HG02763 (cell line): ENCODE results near the gene CDK11A.

ENCODE experiments used
- ATAC-seq: cut with Tn5 transposase; IDR thresholded peaks from one replicate; pipeline ENCODE4 v1.9.1; 2021; ENCODE audit warnings: mild to moderate bottlenecking, moderate library complexity; ENCODE audit not compliant: unreplicated experiment

Gene CDK11A

DNA sequence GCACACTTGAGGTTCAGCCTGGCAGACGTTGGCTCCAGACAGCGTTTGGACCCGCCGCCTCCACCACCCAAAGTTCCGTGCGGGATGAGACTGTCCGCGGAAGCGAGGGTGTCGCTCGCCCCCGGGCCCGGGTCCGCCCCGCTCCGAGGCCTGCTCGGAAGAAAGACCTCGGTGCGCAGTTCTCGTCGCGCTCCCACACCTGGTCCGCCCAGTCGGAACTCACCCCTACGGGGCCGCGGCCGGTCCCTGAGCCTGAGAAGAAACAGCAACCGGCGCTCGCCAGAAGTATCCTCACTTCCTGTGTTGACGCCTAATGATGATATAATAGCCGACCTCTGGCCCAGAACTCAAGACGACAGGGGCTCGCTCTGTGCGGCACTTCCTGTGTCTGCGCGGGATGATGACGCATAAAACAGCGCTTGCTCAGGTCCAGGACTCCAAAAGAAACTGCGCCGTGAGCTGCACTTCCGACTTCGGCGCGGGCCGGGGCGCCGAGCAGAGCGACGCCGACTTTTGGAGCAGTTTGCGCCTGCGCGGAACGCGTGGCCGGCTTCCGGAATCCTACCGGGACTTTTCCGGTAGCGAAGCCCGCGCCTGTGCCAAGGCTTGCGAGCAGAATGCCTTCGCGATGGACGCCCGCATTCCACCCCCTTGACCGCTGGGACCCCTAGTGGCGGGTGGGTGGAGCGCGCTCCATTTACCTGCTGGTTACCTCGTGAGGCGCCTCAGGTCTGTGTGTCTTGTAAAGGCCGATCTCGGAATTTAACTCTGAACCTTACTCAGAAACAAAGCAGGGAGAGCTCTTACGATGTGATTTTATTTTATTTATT lies at the start of gene CDK11A:
CDK11A (minus strand) TSS at position 323 of the 830 bp plus-strand sequence. CDS start 1,539 bp downstream, outside the sequence.
- peak; percentile 97 for ATAC-seq

DNA sequence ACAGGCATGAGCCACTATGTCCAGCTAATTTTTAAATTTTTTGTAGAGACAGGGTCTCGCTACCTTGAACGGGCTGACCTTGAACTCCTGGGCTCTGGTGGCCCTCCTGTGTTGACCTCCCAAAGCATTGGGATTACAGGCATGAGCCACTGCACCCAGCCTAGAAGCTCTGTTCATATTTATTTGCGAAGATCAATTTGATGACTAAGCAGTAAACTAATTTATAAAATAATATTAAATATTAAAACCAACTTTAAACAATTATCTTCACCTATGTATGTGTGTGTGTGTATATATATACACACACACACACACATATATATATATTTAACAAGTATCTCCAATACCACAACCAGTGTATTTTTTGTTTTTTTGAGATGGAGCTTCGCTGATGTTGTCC lies 49.7 kb upstream of the CDK11A start:
- no peak for ATAC-seq

DNA sequence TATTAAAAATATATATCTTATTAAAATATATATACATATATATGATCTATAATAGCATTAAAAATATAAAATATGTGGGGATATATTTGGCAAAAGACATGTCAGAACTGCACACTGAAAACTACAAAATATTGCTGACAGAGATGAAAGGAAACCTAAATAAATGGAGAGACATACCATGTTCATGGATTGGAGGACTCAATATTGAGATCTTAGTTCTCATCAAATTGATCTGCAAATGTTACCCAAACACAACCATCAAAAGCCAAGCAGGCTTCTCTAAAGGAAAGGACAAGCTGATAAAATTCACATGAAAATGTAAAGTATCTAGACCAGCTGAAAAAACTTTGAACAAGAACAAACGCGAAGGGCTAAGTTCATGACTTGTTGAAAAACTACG lies 46.9 kb upstream of the CDK11A start:
- ATAC-seq: no peak

DNA sequence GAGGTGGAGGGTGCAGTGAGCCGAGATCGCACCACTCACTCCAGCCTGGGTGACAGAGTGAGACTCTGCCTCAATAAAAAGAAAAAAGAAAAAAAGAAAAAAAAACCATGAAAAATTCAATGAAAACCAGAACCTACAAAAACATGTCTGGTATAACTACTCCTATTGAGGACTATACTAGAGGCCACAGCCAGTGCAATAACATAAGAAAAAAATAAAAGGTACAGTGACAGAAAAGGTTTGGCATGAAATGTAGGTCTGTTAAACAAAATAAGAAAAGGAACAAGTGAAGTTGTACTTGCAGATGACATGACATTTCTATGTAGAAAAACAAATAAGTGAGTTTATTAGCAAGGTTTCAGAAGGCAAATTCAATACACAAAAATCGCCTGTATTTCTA lies 45.9 kb upstream of the CDK11A start:
- no peak for ATAC-seq

DNA sequence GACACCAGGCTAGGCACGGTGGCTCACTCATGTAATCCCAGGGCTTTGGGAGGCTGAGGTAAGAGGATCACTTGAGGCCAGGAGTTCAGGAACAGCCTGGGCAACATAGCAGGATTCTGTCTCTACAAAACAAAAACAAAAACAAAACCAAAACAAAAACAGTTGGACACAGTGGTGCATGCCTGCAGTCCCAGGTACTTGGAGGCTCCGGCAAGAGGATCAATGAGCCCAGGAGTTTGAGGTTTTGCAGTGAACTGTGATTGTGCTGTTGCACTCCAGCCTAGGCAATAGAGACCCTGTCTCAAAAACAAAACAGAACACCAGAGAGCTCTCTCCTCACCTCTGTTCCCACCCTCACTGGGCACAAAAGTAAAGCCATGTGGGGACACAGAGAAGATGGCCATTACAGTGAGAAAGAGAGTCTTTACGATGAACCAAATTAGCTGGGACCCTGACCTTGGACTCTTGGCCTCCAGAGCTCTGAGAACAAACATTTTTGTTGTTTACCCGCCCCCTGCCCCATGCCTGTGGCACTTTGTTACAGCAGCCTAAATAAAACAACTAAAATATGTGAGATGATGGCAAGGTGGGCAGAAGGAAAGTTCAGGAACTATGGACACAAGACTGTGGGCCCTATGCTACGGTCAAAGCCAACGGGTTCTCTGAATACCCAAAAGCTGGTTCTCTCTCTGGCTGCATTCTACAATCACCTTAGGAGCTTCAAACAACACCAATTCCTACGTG lies 44.3 kb upstream of the CDK11A start:
- ATAC-seq: no peak

DNA sequence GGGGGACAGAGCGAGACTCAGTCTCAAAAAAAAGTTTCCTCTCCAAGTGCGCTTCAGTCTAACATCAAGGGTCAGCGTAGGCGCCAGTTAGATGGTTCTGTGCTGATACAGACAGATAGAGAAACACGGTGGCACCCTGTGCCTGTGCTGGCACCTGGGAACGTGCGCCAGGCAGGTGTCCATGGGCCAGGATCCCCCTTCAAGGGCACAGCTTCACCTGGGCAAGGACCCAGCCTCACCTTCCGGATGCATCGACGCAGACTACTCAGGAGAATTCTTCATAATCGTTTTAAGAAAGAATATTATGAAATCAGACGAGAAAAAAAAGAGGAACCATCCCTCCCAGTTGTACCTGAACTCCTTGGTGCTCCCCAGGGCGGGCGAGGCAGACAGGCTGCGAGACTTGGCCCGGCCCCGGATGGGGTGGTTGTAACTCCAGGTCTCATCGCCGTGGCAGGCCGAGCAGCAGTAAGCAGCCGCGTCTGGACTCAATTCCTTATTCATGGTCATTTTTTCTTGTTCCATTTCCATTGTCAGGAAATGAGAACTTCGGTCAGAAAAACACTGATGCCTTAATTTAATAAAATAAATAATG lies 40.8 kb upstream of the CDK11A start:
- ATAC-seq: no peak

DNA sequence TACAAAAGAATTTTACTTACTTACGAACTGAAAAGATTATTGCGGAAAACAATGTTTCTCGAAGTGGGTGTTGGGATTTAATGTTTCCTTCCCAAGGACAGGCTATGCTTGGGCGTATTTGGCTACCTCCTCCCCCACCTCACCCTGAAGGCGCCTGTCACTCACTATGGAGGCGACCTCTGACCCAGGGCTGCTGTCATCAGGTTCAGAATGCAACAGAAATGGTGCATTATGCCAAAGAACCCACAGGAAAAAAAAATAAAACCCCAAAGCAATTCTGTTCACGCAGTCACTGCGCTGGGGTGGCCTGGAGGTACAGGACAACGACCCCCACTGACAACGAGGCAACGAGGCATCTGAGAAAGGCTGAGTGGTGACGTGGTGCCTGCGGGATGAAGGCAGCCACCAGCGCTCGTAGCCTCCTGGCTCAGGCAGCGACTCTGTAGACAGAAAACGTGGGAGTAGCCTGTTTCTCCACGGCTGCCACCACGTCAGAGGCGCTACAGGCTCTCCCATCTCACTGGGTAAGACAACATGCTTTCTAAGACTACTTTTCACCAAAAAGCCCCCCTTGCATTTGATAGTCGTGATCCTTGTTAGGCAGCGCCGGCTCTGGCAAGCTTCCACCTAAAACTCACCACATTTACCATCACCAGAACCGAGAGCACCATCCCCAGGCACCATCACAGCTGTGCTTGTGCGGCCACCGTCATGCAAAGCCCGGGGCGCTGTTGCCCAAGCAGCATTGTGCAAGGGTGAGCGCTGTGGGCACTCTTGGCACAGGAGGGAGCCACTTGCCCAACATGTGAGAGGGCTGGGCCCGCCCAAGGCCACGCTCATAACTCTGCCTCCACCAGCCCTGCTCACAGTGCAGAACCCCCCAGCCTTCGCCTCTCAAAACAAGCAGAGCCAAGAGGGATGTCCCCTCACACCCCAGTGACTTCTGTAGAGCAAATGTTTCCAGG lies 39.8 kb upstream of the CDK11A start:
- no peak for ATAC-seq

DNA sequence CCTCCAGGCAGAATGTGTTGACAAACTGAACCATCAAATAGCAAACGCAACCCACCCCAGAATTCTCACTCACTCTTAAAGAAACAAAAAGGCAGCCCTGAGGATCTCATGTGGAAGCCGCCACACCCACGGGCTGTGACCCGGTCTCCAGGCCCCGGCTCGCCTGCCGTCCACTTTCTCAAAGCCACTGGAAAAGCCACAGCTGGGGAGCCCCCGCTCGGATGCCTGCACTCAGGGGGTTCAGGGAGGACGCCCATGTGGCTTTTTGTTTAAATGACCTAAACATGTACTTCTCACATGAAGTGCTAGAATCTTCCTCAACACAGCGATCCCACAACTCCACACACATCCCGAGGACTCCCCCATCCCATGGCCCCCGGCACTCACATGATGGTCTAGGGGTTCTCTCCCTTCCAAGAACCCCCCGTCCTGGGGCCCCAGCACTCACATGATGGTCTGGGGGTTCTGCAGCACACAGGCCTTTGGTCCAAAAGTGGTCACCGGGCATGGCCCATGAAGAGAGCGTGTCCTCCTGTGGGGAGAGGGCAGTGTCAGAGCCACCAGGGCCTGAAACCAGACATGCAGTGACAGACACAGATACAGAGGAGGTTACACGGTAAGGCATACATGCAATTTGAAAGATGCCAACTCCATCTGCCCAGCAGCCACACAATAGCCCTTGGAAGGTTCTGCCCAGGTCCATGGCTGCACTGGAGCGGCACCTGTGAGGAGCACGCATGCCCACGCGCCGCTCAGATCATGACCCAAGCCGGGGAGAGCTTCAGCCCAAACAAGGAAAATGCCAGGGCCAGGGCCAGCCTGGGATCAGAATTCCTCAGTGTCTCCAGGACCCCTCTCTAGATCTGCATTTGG lies 37.6 kb upstream of the CDK11A start:
- ATAC-seq: no peak

DNA sequence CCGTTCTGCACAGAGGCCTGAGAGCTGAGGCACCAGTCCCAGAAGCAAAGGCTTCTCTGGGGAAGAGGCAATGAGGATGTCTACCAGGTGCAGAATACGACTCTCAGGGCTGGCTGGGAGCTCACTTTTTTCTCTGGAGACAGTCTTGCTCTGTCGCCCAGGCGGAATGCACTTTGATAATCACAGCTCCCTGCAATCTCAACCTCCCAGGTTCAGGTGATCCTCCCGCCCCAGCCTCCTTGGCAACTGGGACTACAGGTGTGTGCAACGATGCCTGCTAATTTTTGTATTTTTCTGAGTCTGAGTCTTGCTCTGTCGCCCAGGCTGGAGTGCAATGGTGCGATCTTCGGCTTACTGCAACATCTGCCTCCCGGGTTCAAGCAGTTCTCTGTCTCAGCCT lies 36.6 kb upstream of the CDK11A start:
- no peak for ATAC-seq

DNA sequence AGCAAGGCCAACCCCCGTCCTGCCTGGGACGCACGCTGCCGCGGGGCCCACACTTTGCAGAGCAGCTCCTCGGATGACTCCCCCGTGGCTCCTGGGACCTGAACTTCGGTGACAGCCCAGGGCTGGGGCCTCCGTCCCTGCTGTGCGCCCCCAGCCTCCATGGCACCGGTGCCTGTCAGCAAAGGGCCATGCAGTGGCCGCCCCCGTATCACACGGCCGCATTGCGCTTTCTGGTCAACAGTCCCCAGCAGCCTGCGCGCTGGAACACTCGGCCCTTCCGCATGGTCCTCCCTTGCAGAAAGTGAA lies 36.1 kb upstream of the CDK11A start:
- ATAC-seq: no peak

DNA sequence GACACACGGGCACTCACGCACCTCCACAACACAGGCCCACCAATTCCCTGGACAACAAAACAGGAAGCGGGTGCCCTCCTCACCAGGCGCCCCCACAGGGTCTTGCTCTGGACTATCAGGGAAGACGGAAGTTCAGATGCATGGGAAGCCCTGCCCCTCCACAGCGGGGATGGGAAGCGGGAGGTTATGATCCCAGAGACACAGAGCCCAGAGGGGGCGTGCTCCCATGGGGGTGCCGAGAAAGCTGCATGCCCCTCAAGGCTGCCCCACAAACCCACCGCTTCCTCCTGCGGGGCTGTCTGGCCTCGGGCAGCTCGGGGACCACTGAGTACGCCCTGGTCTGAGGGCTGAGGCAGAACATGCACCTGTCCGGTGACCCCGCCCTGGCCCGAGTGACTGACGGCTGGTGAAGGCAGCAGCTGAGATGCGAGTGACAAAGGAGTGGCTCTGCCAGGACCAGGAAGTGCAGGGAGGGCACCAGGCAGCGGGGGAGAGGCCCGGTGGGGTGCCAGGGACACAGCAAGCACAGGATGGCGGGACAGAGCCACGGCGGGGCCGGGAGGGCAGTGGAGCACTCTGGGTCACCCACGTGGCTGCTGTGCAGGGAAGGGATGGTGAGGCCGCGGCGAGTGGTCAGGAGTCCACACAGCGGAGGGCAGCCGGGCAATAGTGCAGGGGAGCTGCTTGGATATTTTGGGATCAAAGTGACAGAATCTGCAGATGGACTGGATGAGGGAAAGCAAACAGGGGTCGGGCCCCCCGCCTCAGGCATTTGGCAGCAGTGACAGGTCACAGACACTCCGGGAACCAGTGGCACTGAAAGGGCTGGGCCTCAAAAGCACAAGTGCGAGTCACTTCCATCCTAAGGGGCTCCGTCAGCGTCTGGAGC lies 35.5 kb upstream of the CDK11A start:
- no peak for ATAC-seq

DNA sequence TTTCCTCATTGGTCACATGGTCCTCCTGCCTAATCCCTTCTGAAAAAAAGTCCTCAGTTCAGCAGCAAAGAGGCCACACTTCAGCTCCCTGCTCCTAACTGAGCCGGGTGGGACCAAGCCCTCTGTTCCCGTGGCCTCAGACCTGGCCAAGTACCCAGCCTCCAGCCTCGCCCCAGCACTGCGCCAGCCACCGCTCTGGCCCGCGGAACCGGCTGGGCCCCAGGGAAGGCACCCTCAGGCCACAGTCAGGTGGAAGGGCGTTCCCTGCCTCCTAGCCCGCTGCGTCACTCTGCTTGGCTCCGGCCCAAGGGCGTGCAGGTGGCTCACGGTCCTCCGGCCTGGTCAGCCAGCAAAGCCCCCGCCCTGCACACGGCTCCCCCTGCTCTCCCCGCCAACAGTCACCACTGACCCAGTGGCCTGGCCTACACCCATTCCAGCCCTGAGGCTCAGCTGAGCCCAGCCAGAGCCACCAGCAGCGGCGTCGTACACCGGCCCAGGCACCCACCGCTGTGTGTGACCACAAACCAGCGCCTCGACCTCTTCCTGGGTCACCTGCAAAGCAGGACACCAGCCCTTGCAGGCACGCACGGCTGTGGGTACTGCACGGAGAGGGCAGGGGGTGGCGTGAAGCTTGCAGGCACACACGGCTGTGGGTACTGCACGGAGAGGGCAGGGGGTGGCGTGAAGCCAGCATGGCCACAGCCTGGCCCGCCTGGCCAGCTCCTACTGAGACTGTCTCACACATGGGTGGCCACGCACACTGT lies 34.7 kb upstream of the CDK11A start:
- no peak for ATAC-seq

DNA sequence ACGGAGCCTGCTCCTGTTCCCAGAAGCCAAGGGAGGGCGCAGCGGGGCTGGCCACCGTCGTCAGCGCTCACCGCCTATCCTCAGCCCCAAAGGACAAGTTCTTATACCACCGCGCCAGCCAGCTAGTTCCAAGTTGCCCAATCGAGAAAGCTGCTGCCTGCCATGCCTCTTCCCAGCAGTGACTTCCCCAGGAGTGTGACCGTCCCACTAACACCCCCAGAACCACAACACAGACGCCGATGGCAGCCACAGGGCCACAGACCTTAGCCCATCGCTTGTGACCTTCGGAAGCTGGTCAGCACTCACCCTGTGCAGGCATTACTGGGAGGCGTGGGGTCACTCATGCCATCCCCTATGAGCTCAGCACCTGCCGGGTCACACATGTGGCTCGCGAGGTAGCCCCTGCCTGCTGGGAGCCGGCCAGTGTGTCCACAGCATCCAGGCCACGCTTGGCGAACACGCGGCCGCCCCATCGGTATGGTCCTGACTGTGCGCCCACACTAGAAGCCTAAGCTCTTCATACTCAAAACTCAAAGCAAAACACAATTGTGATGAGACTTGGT lies 34.0 kb upstream of the CDK11A start:
- no peak for ATAC-seq

DNA sequence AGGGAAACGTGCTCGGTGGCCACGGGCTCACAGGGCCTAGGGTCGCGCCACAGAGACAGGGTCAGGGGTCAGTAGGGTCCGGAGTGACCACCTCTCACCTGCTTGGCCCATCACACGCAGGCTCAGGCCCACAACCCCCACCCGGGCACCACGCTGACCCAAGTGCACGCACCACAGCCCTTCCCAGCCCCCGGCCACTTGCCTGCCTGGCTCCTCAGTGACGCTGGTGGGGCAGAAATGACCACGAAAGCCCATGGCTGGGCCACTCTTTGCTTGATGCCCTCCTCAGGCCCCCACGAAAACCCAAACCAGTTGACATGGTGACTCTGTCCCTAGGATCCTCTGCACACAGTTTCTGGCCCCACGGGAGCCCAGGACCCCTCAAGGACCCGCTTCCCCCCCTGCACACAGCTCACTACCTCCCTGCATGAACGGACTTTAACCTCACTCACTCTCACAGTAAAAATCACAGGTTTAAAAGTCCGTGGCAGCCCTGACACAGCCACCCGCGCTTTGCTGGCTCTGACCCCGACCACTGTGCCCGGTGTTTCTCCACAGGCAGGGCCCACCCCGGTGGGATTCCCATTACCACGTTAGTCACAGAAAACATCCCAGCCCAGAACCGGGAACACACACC lies 33.4 kb upstream of the CDK11A start:
- ATAC-seq: no peak

DNA sequence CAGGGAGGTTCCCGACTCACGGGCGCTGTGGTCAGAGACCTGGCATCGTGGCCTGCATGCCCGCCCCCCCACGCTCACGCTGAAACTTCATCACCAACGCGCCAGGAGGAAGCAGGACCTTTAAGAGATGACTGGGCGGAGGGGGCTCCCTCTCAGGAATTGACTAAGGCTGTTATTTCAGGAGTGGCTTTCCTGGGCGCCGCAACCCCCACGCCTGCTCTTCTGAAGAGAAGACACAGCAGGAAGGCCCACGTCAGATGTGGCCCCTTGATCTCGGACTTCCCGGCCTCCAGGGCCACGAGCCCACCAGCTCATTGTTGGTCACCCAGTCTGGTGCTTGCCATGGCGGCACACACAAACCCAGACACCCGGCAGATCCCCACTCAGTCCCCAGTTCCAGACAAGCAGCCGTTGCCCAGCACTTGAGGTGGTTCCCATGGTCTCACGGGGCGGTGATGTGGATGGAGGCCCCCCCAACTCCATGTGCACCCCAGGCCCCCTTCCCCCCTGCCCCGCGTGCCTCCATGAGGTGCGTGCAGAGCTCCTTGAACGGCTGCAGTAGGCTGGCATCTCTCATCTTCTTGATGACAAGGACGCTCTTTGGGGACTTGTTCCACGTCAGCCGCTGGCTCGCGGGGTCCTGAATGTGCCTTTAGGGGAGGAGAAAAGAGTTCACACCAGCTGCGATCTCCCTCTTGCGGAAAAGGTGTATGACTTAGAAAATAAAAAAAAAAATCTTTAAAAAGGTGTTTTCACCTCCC lies 32.7 kb upstream of the CDK11A start:
- no peak for ATAC-seq

DNA sequence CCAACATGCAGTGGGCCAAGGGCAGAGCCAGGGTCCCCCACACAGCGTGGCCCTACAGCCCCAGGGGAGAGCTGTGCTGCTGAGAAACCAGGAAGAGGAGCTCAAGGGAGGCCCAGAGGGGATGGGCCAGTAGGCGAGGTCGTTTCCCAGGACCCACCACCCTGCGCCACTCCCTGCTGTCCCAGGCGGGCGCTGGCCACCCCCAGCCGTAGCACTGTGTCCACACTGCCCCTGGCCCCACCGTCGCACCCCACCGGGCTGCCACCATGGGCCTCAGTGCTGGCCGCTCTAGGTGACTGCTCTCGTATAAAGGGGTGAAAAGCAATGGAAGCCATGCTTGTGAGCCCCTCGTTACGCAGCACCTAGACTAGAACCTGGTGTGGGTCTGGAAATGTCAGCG lies 31.7 kb upstream of the CDK11A start:
- ATAC-seq: no peak

DNA sequence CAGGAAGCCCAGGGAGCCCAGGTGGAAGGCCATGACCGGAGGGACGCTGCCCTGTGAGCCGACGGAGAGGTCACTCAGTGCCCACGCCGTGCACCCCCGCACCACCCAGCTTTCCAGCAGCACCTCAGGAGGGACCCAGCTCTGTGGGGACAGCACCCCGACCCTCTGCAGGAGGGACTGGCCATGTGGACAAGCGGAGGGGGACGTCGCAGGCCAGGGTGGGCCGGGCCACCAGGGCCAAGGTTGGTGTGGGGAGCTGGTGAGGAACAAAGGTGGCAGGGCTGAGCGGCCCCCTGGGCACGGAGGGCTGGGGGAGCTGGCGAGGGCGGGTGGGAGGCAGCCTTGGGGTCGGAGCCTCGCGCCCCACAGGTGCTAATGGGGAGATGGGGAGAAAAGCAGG lies 31.3 kb upstream of the CDK11A start:
- no peak for ATAC-seq
